Spleen (tissue), 11 donors: Measurements from ENCODE around the gene UBASH3A. TPM values are rescaled to one million over a fixed set of nuclear protein-coding genes. Genes with fewer than 3 reads are reported as not detected.

Experiments used
- DNase-seq: peaks from one replicate; pipeline ENCODE4 v3.0.0-alpha.2; 2020
- H3K27ac ChIP-seq, 8 donors: fragments of 200-600 bp; sonication (generic) in 7 of 8; 1 replicate in 4 of 8; 2 replicates in 4 of 8; pipeline versions ENCODE4 v1.5.0 to v1.8.0; 2016 to 2021; ENCODE audit warnings: inconsistent platforms in 4 of 8, mild to moderate bottlenecking in 4 of 8, moderate library complexity in 1 of 8
- H3K27me3 ChIP-seq, 7 donors: fragments of 200-600 bp; sonication (generic) in 6 of 7; replicated peaks in 1 of 7; 1 replicate in 4 of 7; 2 replicates in 3 of 7; pipeline versions ENCODE4 v1.5.0 to v1.8.0; 2016 to 2021; ENCODE audit warnings: inconsistent platforms in 3 of 7, mild to moderate bottlenecking in 1 of 7
- H3K36me3 ChIP-seq, 6 donors: fragments of 200-600 bp; sonication (generic) in 5 of 6; 1 replicate in 4 of 6; 2 replicates in 2 of 6; pipeline versions ENCODE4 v1.5.0 to v1.8.0; 2016 to 2021; ENCODE audit warnings: inconsistent platforms in 2 of 6
- H3K4me1 ChIP-seq, 6 donors: fragments of 200-600 bp; sonication (generic) in 5 of 6; 1 replicate in 3 of 6; 2 replicates in 3 of 6; pipeline versions ENCODE4 v1.5.0 to v1.8.0; 2016 to 2021; ENCODE audit warnings: inconsistent platforms in 3 of 6
- H3K4me3 ChIP-seq, 8 donors: fragments of 200-600 bp; sonication (generic) in 7 of 8; 1 replicate in 4 of 8; 2 replicates in 4 of 8; pipeline versions ENCODE4 v1.5.0 to v1.8.0; 2016 to 2021; ENCODE audit warnings: inconsistent platforms in 4 of 8, mild to moderate bottlenecking in 4 of 8, moderate library complexity in 2 of 8
- H3K9me3 ChIP-seq, 8 donors: fragments of 200-600 bp; sonication (generic) in 7 of 8; 1 replicate in 4 of 8; 2 replicates in 4 of 8; pipeline versions ENCODE4 v1.5.0 to v1.8.0; 2016 to 2021; ENCODE audit warnings: inconsistent platforms in 4 of 8
- POLR2A ChIP-seq, 3 donors: fragments of 450-650 bp; IDR thresholded peaks; one replicate each; pipeline ENCODE4 v1.5.1; 2017; ENCODE audit warnings: antibody characterized with exemption in 3 of 3, mild to moderate bottlenecking in 1 of 3
- POLR2AphosphoS5 ChIP-seq, 3 donors: sonication (generic); formaldehyde crosslinking; IDR thresholded peaks; one replicate each; pipeline ENCODE4 v1.5.1; 2017; ENCODE audit warnings: antibody characterized with exemption in 3 of 3
- WGBS, 5 donors: extraction: QIAGEN DNeasy Blood & Tissue Kit in 3 of 5; methylation state at CpG; one replicate each; pipeline versions ENCODE4 v1.1.5 to v1.1.7; 2013 to 2018; 5-methylcytosine and 5-hydroxymethylcytosine counted together
- intact Hi-C: fragments of 100-400 bp; cut with DNase I; formaldehyde crosslinking; loops from one replicate; pipeline ENCODE4 v1.15.0; 2023; ENCODE audit warnings: low total_unique reads
- polyA plus RNA-seq, 3 donors: library from polyadenylated mRNA; stranded (reverse); fragments of 200-250 nt; gene quantifications; one replicate each; pipeline ENCODE4 v1.2.1, GENCODE V29; 2013
- total RNA-seq, 7 donors: library from RNA; depleted of rRNA in 3 of 7; stranded (reverse); fragments of >200 nt in 3 of 7; fragmentation: NEBNext Ultra II Directional in 4 of 7; extraction: Animal tissue kit (Norgen Biotek cat#: 25700) in 4 of 7; gene quantifications; one replicate each; pipeline versions ENCODE4 v1.1.0 to v1.2.1, GENCODE V29; 2016 to 2021
- TF ChIP-seq, protein P1 (sequence below), 11 experiments: fragments of 200-600 bp in 7 of 11; fragments of 450-650 bp in 4 of 11; sonication (generic) in 4 of 11; IDR thresholded peaks in 8 of 11; conservative IDR thresholded peaks in 3 of 11; 1 replicate in 7 of 11; 2 replicates in 4 of 11; pipeline versions ENCODE4 v1.4.0 to v1.8.0; 2016 to 2021; ENCODE audit warnings: antibody characterized with exemption in 11 of 11, inconsistent platforms in 4 of 11, mild to moderate bottlenecking in 1 of 11
- donor health status: healthy with polysubstance abuse.
- donor health status: DM: no; HTN: no; CAD: no; lungs with moderate emphysema.
- donor health status: DM: no; HTN: no; CAD: no.
- donor health status: Bipolar disorder and iron deficiency.
- donor health status: healthy.
- donor health status: DM: no; HTN: no; CAD: no.
- donor health status: DM: yes; HTN: yes; CAD: no.

UBASH3A gene
- total and polyA plus RNA-seq, 10 donors: 2.6 to 16.3 (median 10.2) TPM

- DNase-seq: peak; percentile 21
These were observed 16.5 kb upstream of the UBASH3A start for GRCh38 chr21:42387164-42387563.

DNA sequence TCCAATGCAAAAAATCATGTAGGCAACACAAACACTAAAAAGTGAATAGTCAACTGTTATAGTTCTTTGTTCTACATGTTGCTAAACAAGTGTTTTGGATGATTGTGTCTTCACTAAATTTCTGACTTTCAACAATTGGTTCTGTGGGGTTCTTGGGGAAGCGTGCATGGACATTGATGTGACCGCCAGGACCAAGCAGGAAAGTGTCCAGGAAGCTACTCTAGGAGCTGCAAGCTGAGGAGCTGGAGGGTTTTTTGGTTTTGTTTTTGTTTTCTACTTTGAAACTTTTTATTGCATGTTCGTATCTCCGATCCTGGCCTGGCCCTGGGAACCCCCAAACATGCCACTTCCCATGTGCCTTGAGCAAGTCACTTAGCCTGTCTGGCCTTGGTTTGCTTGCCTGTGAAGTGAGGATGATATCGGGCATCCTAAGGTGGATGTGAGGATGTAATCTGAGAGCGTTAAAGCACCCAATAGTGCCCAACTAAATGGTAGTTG is 15.8 kb upstream of the UBASH3A start:
- TF ChIP-seq POLR2A (IDR thresholded peaks at IDR 0.05) (no peak), POLR2AphosphoS5 (IDR thresholded peaks at IDR 0.05) (no peak)
- TF ChIP-seq, protein P1, sequence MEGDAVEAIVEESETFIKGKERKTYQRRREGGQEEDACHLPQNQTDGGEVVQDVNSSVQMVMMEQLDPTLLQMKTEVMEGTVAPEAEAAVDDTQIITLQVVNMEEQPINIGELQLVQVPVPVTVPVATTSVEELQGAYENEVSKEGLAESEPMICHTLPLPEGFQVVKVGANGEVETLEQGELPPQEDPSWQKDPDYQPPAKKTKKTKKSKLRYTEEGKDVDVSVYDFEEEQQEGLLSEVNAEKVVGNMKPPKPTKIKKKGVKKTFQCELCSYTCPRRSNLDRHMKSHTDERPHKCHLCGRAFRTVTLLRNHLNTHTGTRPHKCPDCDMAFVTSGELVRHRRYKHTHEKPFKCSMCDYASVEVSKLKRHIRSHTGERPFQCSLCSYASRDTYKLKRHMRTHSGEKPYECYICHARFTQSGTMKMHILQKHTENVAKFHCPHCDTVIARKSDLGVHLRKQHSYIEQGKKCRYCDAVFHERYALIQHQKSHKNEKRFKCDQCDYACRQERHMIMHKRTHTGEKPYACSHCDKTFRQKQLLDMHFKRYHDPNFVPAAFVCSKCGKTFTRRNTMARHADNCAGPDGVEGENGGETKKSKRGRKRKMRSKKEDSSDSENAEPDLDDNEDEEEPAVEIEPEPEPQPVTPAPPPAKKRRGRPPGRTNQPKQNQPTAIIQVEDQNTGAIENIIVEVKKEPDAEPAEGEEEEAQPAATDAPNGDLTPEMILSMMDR (IDR thresholded peaks at IDR 0.05 in 8 of 11, conservative IDR thresholded peaks at IDR 0.05 in 3 of 11): no peak
- peak; percentile 7 for DNase-seq
- no peaks in the 10 kb centered on the region for H3K36me3 ChIP-seq
- peaks cover 0 to 5% (median 0%) of the 10 kb centered on the region in 8 donors for H3K9me3 ChIP-seq
- H3K27me3 ChIP-seq: peaks cover 0 to 5% (median 0%) of the 10 kb centered on the region in 7 donors
- intact Hi-C loops: loop anchor here (10.0 kb wide), 1 partner anchor 57 kb away; no protein-coding TSS in a partner anchor
- H3K4me3 ChIP-seq: no peak overlapping the region
- no peak overlapping the region for H3K27ac ChIP-seq
- peaks cover 0 to 61% (median 12%) of the 10 kb centered on the region in 6 donors for H3K4me1 ChIP-seq
- WGBS, 5 donors: 84 to 92% (median 88%) methylated on average over 6 of the region's 6 CpGs

More at GRCh38 chr21:42387164-42387563, 16.5 kb upstream of the UBASH3A start:
- H3K36me3 ChIP-seq: no peaks in the 10 kb centered on the region
- intact Hi-C loops: loop anchor here (10.0 kb wide), 1 partner anchor 58 kb away; no protein-coding TSS in a partner anchor
- H3K27me3 ChIP-seq: peaks cover 0 to under 1% (median 0%) of the 10 kb centered on the region in 7 donors
- no peak overlapping the region for H3K4me3 ChIP-seq
- TF ChIP-seq POLR2A (IDR thresholded peaks at IDR 0.05) (no peak), POLR2AphosphoS5 (IDR thresholded peaks at IDR 0.05) (no peak)
- peaks cover 0 to 60% (median 10%) of the 10 kb centered on the region in 6 donors for H3K4me1 ChIP-seq
- 36 to 47% (median 43%) methylated on average over 3 of the region's 3 CpGs for WGBS, 5 donors
- peaks cover 0 to 11% (median 5%) of the 10 kb centered on the region in 8 donors for H3K9me3 ChIP-seq
- H3K27ac ChIP-seq: no peak overlapping the region

DNA sequence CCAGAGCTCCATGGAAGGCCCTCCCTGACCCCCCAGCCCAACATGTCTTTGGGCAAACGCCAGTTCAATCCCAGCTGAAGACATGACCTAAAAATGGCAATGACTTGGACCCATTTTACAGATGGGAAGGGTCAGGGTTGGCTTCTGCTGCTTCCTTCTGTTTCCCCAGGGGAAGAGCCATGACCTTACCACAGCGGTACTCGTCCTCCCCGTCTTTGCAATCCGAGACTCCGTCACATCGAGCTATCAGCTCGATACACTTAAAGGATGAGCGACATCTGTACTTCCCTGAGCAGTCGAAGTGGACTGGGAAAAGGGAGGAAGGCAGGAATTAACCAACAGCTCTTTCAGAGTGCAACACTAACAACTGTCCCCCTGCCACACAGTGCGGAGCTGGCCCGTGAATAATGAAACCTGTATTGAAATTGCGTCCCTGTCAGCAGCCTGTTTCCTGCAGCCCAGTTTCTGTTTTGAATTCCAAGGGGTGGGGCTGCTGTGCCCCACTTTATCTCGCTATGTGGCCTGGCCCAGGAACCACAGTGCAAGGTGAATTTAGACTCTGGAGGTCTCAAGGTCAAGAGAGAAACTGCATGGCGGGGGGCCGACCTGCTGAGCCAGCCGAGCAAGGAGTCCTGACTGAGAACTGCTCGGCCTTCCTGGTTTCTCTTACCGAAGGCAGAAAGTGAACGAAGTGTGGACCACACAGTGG is 14.8 kb upstream of the UBASH3A start:
- TF ChIP-seq POLR2A (IDR thresholded peaks at IDR 0.05): no peak
- TF ChIP-seq, protein P1 (IDR thresholded peaks at IDR 0.05 in 8 of 11, conservative IDR thresholded peaks at IDR 0.05 in 3 of 11): no peak
- no peak for TF ChIP-seq POLR2AphosphoS5 (IDR thresholded peaks at IDR 0.05)
- no peaks in the 10 kb centered on the region for H3K36me3 ChIP-seq
- H3K27me3 ChIP-seq: peaks cover 0 to 5% (median 0%) of the 10 kb centered on the region in 7 donors
- intact Hi-C loops: loop anchor here (10.0 kb wide), 1 partner anchor 56 kb away; no protein-coding TSS in a partner anchor
- peak overlapping the region in 2 of 8 donors; percentile 10 to 49 for H3K4me3 ChIP-seq
- peak; percentile 50 for DNase-seq
- peaks cover 0 to 5% (median 0%) of the 10 kb centered on the region in 8 donors for H3K9me3 ChIP-seq
- 57 to 72% (median 67%) methylated on average over 20 of the region's 20 CpGs for WGBS, 5 donors
- H3K4me1 ChIP-seq: peaks cover 0 to 63% (median 17%) of the 10 kb centered on the region in 6 donors
- peak overlapping the region in 1 of 8 donors; percentile 7 for H3K27ac ChIP-seq

DNA sequence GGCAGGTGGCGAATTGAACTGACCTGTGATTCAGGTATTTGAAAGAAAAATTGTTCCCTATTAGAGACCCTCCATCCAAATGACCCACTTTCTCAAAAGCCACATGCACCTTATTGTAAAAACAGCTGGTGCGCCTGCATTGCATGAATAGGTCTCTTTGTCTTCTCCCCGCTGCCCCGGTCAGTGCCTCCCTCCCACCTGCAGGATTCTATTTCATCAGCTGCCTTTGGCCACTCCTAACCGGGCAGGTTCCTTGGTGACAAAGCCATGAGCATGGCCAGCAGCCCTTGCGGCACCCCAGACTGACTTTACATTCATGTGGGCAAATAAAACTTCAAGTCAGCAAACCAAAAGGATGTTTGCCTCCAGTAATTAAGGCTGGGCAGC is 14.3 kb upstream of the UBASH3A start:
- DNase-seq: peak; percentile 44
- H3K27me3 ChIP-seq: peaks cover 0 to 5% (median 0%) of the 10 kb centered on the region in 7 donors
- peaks cover 0 to 5% (median 0%) of the 10 kb centered on the region in 8 donors for H3K9me3 ChIP-seq
- TF ChIP-seq, protein P1 (IDR thresholded peaks at IDR 0.05 in 8 of 11, conservative IDR thresholded peaks at IDR 0.05 in 3 of 11): no peak
- TF ChIP-seq POLR2A (IDR thresholded peaks at IDR 0.05) (no peak), POLR2AphosphoS5 (IDR thresholded peaks at IDR 0.05) (no peak)
- peak overlapping the region in 1 of 8 donors; percentile 7 for H3K27ac ChIP-seq
- peak overlapping the region in 2 of 8 donors; percentile 10 to 49 for H3K4me3 ChIP-seq
- intact Hi-C loops: loop anchor here (10.0 kb wide), 1 partner anchor 55 kb away; no protein-coding TSS in a partner anchor
- peaks cover 0 to 58% (median 17%) of the 10 kb centered on the region in 6 donors for H3K4me1 ChIP-seq
- no peaks in the 10 kb centered on the region for H3K36me3 ChIP-seq
- 67 to 92% (median 78%) methylated on average over 6 of the region's 6 CpGs for WGBS, 5 donors
